HG03469 (cell line): ENCODE results near the gene TBC1D17.
A peak's percentile ranks its signal among the peaks of the same experiment; 100 is the strongest.

Experiments
- ATAC-seq: cut with Tn5 transposase; IDR thresholded peaks from one replicate; pipeline ENCODE4 v1.9.1; 2021; ENCODE audit warnings: mild to moderate bottlenecking, moderate library complexity, moderate number of reproducible peaks; ENCODE audit not compliant: unreplicated experiment

The TBC1D17 gene

DNA sequence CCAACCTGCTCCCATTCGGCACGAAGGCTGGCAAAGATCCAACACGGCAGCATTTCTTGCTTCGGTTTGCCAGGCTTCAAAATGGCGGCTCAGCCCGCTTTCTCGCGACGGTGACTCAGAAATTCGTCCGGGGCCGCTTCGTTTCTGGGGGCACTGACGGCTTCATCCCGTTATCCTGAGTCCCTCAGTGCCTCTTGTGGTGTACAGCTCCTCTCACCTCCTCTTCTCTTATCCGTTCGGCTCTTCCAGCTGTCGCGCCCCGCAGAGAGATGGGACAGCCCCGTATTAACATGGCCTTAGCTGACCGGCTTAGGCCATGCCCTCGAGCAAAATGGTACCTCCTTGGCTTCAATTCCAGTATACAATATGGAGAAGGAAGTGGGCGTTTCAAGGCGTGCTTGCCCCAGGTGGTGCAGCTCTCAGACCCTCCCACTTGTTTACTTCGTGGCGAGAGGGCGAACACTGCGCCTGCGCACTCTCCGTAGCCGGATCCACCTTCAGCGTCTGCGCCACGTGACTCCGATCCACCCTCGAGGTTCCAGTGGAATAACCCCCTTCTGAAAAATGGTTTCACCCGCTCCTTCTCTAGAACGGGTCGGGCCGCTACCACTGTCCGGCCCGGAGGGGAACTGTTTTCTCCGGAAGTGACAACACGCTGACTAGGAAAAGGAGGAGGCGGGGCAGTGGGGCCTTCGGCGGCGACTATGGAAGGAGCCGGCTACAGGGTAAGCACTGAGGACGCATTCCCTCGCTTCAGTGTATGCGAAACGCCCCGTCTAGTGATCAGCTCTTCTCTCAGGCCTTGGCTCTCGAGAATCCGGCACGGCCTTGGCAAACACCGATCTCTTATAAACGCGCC lies at the start of gene TBC1D17, which contains the start of gene AKT1S1:
TSS of gene TBC1D17 (plus strand) at position 683 of the 859 bp plus-strand sequence. CDS start at position 705, 22 bp downstream.
TSS of gene AKT1S1 (minus strand) at position 336 of the 859 bp plus-strand sequence. CDS start 4,060 bp downstream, outside the sequence.
- ATAC-seq: peak; percentile 44

DNA sequence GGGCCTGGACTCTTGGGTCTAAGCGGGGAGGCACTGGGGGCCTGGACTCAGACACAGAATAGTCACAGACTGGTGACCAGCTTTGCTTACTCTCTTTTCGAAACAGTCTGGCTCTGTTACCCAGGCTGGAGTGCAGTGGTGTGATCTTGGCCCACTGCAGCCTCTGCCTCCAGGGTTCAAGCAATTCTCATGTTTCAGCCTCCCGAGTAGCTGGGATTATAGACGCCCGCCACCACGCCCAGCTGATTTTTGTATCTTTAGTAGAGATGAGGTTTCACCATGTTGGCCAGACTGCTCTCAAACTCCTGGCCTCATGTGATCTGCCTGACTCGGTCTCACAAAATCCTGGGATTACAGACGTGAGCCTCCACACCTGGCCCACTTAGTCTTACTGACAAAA lies 48.3 kb upstream of the TBC1D17 start:
- ATAC-seq: no peak

DNA sequence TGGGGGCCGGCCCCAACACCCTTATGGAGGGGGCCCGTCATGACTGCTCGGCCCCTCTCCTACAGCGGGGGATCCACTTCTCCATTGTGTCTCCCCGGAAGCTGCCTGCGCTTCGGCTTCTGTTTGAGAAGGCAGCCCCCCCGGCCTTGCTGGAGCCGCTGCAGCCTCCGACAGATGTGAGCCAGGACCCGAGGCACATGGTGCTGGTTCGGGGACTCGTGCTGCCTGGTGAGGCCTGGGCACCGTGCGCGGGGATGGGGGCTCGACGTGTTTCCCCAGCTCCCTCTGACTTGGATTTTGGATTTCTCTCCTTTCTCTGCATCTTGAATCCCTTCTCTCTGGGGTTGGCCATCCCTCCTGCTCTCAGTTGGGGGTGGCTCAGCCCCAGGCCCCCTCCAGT lies 47.8 kb upstream of the TBC1D17 start:
- no peak for ATAC-seq

DNA sequence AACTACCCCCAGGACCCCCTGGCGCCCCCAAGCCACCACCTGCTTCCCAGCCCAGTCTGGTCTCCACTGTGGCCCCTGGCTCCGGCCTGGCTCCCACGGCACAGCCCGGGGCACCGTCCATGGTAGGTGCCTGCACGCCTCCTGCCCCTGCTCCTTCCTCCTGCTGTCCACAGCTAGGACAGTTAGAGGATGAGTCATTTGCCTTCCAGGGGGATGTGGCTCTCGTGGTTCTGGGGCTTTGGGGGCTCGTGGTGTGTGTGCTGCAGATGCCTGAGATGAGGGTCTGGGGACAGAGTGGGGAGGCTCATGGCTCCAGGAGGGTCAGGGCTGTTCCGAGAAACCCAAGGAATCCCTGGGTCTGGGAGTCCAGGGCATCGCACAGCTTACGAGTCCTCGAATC lies 46.7 kb upstream of the TBC1D17 start:
- ATAC-seq: no peak

GRCh38 chr19:49831592-49831991 lies 45.9 kb upstream of the TBC1D17 start:
- ATAC-seq: no peak

- ATAC-seq: no peak
Measured at GRCh38 chr19:49832556-49832955, 44.9 kb upstream of the TBC1D17 start.

- no peak for ATAC-seq
Measured at GRCh38 chr19:49833599-49833998, 43.9 kb upstream of the TBC1D17 start.

DNA sequence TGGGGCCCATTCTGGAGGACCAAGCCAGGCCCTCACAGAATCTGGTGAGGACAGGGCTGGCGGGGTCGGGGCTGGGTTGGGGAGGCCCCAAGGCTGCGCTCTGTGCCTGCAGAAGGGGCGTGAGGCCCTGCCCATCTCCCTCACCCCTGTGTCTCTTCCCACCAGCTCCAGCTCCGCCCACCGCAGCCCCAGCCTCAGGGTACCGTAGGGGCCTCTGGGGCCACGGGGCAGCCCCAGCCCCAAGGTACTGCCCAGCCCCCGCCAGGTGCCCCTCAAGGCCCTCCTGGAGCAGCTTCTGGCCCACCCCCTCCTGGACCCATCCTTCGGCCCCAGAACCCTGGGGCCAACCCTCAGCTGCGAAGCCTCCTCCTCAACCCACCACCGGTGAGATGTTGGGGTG lies 41.9 kb upstream of the TBC1D17 start:
- ATAC-seq: no peak

- no peak for ATAC-seq
Measured at GRCh38 chr19:49836176-49837008, 41.1 kb upstream of the TBC1D17 start.

DNA sequence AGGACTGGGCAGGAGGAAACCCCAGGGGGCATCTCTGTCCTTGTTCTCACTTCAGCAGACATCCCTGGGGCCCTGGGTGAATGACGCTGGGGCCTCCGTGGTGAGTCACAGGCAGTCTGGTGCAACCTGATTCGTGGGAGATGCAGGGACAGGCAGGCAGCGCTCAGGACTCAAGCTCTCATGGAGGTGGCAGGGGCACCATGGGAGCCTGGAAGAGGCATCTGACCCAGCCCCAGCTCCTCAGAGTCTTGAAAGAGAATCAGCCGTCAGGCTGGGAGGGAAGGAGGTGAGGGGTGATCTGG lies 40.5 kb upstream of the TBC1D17 start:
- no peak for ATAC-seq

GRCh38 chr19:49837425-49837824 lies 40.1 kb upstream of the TBC1D17 start:
- ATAC-seq: no peak

DNA sequence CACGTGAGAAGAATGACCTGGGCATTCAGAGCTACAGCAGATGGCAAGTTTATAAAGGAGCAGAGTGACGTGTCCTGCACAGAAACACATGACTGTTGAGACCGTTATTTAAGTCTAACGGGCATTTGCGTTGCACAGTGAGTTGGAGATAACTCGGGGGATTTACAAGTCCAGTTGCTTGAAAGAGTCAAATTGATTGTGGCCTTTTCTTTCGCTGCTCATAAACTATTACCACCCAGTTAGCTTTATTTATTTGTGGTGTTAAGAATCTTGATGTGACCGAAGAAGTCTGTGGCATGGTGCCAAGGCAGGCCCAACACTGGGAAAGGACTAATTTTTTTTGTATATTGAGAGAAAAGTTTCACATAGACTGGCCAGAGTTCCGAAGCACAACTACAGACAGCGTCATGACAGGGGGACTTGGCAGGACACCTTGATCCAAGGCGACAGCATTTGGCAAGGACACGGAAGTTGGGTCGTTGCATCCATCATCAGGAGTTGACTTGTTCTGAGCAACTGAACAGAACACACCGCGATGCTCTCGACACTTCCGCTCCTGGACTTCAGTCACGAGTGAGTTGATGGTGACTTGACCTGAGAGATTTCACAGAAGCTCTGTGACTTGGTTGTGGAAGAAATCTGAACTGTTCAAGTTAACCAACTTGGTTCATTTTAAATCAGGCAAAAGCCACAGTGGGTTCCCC lies 38.5 kb upstream of the TBC1D17 start:
- no peak for ATAC-seq

- ATAC-seq: no peak
Measured at GRCh38 chr19:49839713-49840112, 37.8 kb upstream of the TBC1D17 start.

DNA sequence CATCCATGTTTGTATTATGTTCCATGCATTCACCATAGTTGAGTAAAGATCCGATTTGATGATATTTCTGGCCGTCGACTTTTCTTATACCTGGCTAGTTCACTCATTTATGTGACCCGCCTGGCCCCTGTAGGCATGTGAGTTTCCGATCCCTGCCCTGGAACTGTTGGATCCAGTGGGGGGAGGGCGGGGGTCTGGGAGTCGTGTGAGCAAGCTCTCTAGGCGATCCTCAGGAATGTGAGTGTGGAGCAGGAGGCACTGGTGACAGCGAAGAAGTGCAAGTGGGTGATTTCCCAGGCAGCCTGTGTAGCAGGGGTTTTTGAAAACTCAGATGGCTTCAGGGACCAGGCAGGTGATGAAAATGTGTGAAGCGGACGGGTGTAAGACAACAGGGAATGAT lies 37.2 kb upstream of the TBC1D17 start:
- ATAC-seq: no peak

GRCh38 chr19:49840736-49841249 lies 36.7 kb upstream of the TBC1D17 start:
- no peak for ATAC-seq

- ATAC-seq: no peak
Measured at GRCh38 chr19:49843265-49843664, 34.2 kb upstream of the TBC1D17 start.

DNA sequence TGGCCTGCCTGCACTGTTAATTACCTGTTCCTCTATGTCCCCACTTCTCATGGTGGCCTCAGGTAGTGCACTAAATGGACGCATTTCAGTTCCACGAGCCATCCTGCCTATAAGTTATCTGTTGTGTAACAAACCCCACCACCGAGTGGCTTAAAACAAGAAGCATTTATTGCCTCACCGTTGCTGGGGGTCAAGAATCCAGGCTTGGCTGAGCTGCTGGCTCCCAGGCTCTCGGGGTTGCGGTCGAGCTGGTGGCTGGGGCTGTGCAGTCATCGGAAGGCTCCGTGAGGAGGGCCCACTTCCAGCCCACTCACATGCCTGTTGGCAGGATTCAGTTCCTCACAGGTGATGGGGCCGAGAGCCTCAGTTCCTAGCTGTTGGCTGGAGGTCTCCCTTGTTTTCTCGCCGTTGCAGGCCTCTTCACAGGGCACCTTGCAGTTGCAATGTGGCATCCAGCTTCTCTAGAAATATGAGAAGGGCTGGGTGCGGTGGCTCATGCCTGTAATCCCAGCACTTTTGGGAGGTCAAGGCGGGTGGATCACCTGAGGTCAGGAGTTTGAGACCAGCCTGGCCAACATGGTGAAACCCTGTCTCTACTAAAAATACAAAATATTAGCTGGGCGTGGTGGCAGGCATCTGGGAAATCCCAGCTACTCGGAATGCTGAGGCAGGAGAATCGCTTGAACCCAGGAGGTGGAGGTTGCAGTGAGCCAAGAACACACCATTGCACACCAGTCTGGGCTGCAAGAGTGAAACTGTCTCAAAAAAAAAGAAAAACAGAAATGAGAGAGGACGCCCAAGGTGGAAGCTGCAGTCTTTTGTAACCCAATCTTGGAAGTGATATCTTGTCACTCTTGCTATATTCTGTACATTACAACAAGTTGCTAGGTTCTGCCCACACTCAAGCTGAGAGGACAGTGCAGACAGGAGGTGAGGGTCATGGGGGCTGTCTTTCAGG lies 33.1 kb upstream of the TBC1D17 start:
- no peak for ATAC-seq

- ATAC-seq: no peak
Measured at GRCh38 chr19:49845414-49845813, 32.1 kb upstream of the TBC1D17 start.

- no peak for ATAC-seq
Measured at GRCh38 chr19:49846408-49846807, 31.1 kb upstream of the TBC1D17 start.
